Pancreas (tissue), 10 donors: Measurements from ENCODE around the gene PLXDC2. TPM values are rescaled to one million over a fixed set of nuclear protein-coding genes. Genes with fewer than 3 reads are reported as not detected.

Experiments
- ATAC-seq, 4 donors: fragments of 200-7000 bp; cut with Tn5 transposase; one replicate each; pipeline versions ENCODE4 v1.8.0 to v1.9.1; 2020; ENCODE audit warnings: mild to moderate bottlenecking in 4 of 4, moderate library complexity in 4 of 4
- DNase-seq, 6 donors: peaks; one replicate each; pipeline ENCODE4 v3.0.0-alpha.2; 2020
- FAIRE-seq: peaks from 2 replicates; lab custom pipeline; 2012; peaks lifted over from hg19 to GRCh38; lab: Jason Lieb, UNC
- H3K27ac ChIP-seq, 4 donors: fragments of 200-600 bp; sonication (generic); 1 replicate in 3 of 4; 2 replicates in 1 of 4; pipeline versions ENCODE4 v1.5.0 to v1.8.0; 2020
- H3K27me3 ChIP-seq, 4 donors: fragments of 200-600 bp; one replicate each; pipeline ENCODE4 v1.8.0; 2021
- H3K36me3 ChIP-seq, 3 donors: fragments of 200-600 bp; sonication (generic) in 1 of 3; one replicate each; pipeline versions ENCODE4 v1.5.0 to v1.8.0; 2020 to 2021
- H3K4me1 ChIP-seq, 3 donors: fragments of 200-600 bp; one replicate each; pipeline ENCODE4 v1.8.0; 2021
- H3K4me3 ChIP-seq, 4 donors: fragments of 200-600 bp; sonication (generic) in 2 of 4; one replicate each; pipeline versions ENCODE4 v1.5.0 to v1.8.0; 2020 to 2021
- H3K9me3 ChIP-seq, 4 donors: fragments of 200-600 bp; one replicate each; pipeline ENCODE4 v1.8.0; 2021
- WGBS, 2 donors: extraction: QIAGEN DNeasy Blood & Tissue Kit; methylation state at CpG; one replicate each; pipeline ENCODE4 v1.1.7; 2013; 5-methylcytosine and 5-hydroxymethylcytosine counted together
- intact Hi-C, 3 donors: fragments of 100-400 bp; cut with DNase I; formaldehyde crosslinking; loops; one replicate each; pipeline versions ENCODE4 v1.11.1 to v1.14.2; 2022
- polyA plus RNA-seq, 2 donors: library from polyadenylated mRNA; stranded (reverse); fragments of 200-250 nt; gene quantifications; one replicate each; pipeline ENCODE4 v1.2.3, GENCODE V29; 2013
- total RNA-seq, 6 donors: library from RNA; stranded (reverse); fragmentation: NEBNext Ultra II Directional in 4 of 6; extraction: Animal tissue kit (Norgen Biotek cat#: 25700) in 4 of 6; gene quantifications; one replicate each; pipeline versions ENCODE4 v1.2.1 to v1.2.4, GENCODE V29; 2021 to 2023
- TF ChIP-seq, protein P1 (sequence below), 4 donors: fragments of 200-600 bp; sonication (generic) in 3 of 4; IDR thresholded peaks; one replicate each; pipeline versions ENCODE4 v1.5.0 to v1.8.0; 2021; ENCODE audit warnings: antibody characterized with exemption in 4 of 4
- donor health status: healthy with polysubstance abuse.
- donor health status: DM: no; HTN: no; CAD: no; lungs with moderate emphysema.
- donor health status: DM: no; HTN: no; CAD: no.
- donor health status: control.
- donor health status: control.
- donor health status: Bipolar disorder and iron deficiency.
- donor health status: DM: yes; HTN: yes; CAD: no.
- donor health status: DM: no; HTN: no; CAD: no.
- donor health status: DM: no; HTN: no; CAD: no.
- donor health status: DM: yes; HTN: yes; CAD: no.

Gene PLXDC2
- total and polyA plus RNA-seq, 8 donors = 1.5 to 48.5 (median 4.3) TPM

DNA sequence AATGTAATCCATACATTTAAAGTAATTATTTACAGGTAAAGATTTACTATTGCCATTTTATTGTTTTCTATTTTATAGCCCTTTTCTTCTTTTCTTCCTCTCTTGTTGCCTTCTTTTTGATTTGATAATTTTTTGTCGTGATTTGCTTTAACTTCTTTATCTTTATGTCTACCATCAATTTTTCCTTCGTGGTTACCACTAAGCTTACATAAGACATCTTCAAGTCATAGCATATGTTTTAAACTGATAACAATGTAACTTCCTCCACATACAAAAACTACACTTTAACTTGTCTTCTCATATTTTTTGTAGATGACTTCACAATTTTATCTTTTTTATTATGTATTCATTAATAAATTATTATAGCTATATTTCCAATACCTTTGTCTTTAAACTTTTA is 316.6 kb downstream of the PLXDC2 start:
- no peak overlapping the region for H3K4me3 ChIP-seq
- no peaks in the 10 kb centered on the region for H3K4me1 ChIP-seq
- H3K9me3 ChIP-seq = no peaks in the 10 kb centered on the region
- H3K27ac ChIP-seq = no peak overlapping the region
- FAIRE-seq (peak; percentile 9), ATAC-seq (no peak), DNase-seq (no peak)
- intact Hi-C loops = no loop called here
- 59 to 69% methylated on average over 2 of the region's 2 CpGs for WGBS, 2 donors
- TF ChIP-seq, protein P1, sequence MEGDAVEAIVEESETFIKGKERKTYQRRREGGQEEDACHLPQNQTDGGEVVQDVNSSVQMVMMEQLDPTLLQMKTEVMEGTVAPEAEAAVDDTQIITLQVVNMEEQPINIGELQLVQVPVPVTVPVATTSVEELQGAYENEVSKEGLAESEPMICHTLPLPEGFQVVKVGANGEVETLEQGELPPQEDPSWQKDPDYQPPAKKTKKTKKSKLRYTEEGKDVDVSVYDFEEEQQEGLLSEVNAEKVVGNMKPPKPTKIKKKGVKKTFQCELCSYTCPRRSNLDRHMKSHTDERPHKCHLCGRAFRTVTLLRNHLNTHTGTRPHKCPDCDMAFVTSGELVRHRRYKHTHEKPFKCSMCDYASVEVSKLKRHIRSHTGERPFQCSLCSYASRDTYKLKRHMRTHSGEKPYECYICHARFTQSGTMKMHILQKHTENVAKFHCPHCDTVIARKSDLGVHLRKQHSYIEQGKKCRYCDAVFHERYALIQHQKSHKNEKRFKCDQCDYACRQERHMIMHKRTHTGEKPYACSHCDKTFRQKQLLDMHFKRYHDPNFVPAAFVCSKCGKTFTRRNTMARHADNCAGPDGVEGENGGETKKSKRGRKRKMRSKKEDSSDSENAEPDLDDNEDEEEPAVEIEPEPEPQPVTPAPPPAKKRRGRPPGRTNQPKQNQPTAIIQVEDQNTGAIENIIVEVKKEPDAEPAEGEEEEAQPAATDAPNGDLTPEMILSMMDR (IDR thresholded peaks at IDR 0.05) = no peak
- H3K27me3 ChIP-seq = no peaks in the 10 kb centered on the region
- H3K36me3 ChIP-seq = no peaks in the 10 kb centered on the region

DNA sequence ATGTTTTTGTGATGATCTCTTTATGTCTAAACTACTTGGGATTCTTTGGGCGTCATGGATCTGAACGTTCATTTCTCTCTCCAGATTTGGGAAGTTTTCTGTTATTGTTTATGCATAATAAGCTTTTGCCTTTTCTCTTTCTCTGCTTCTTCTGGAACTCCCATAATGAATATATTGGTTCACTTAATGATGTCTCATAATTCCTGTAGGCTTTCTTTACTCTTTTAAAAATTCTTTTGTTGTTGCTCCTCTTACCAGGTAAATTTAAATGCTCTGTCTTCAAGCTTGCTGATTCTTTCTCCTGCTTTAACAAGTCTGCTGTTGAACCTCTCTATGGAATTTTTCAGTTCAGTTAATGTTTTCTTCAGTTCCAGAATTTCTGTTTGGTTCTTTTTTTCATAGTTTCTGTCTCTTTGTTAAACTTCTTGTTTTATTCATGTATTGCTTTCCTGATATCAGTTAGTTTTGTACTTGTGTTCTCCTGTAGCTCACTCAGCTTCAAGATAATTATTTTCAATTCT is 317.5 kb downstream of the PLXDC2 start:
- Histone ChIP-seq H3K9me3 (no peaks in the 10 kb centered on the region), H3K4me3 (no peak overlapping the region), H3K36me3 (no peaks in the 10 kb centered on the region), H3K27me3 (no peaks in the 10 kb centered on the region), H3K4me1 (no peaks in the 10 kb centered on the region), H3K27ac (no peak overlapping the region)
- FAIRE-seq (no peak), ATAC-seq (no peak), DNase-seq (no peak)
- 72 to 90% methylated on average over 2 of the region's 2 CpGs for WGBS, 2 donors
- intact Hi-C loops = no loop called here
- TF ChIP-seq, protein P1 (IDR thresholded peaks at IDR 0.05) = no peak

DNA sequence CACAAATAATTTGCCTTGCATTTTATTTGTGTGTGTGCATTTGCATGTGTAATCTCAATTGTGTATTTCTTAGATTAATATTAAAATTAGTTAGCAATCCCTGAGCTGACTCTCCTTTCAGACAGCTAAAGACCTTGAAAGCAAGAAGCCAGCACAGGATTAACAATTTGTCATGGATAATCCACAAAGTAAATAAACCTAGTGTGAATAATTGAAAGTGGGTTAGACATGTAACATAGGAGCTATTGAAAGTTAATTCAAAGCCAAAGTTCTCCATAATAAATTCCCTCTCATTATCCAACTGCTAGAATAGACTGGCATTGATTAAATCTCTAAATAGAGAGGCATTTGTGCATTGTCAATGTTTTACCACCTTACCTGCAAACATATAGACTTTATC is 326.1 kb downstream of the PLXDC2 start:
- H3K4me1 ChIP-seq = no peaks in the 10 kb centered on the region
- H3K9me3 ChIP-seq = no peaks in the 10 kb centered on the region
- H3K27ac ChIP-seq = no peak overlapping the region
- TF ChIP-seq, protein P1 (IDR thresholded peaks at IDR 0.05) = no peak
- no peak overlapping the region for H3K4me3 ChIP-seq
- no peak for FAIRE-seq
- intact Hi-C loops = no loop called here
- no peak for DNase-seq
- no peaks in the 10 kb centered on the region for H3K36me3 ChIP-seq
- ATAC-seq = peak in 1 of 4 donors; percentile 57
- no peaks in the 10 kb centered on the region for H3K27me3 ChIP-seq

DNA sequence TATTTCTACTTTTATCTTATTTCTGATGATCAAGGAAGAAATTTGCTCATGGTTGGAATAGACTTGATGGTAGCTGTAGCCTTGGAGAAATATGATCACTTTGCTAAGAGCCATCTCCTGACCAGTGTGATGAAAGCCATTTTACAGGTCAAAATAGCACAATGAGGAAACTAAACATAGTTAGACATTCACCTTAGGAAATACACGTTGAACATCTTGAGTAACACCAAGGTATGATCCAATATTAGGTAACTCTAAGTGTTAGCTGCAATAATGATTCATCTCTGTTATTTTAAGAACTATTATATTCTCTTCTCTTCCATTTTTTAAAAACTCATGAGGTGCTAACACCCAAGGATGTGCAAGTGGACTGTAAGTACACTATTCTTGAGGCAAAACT is 328.0 kb downstream of the PLXDC2 start:
- WGBS, 2 donors = 45 to 63% methylated on average over 1 of the region's 1 CpG
- intact Hi-C loops = no loop called here
- Histone ChIP-seq H3K36me3 (no peaks in the 10 kb centered on the region), H3K9me3 (no peaks in the 10 kb centered on the region), H3K4me3 (no peak overlapping the region), H3K27me3 (no peaks in the 10 kb centered on the region), H3K27ac (no peak overlapping the region), H3K4me1 (no peaks in the 10 kb centered on the region)
- ATAC-seq (no peak), FAIRE-seq (no peak), DNase-seq (no peak)
- TF ChIP-seq, protein P1 (IDR thresholded peaks at IDR 0.05) = no peak

DNA sequence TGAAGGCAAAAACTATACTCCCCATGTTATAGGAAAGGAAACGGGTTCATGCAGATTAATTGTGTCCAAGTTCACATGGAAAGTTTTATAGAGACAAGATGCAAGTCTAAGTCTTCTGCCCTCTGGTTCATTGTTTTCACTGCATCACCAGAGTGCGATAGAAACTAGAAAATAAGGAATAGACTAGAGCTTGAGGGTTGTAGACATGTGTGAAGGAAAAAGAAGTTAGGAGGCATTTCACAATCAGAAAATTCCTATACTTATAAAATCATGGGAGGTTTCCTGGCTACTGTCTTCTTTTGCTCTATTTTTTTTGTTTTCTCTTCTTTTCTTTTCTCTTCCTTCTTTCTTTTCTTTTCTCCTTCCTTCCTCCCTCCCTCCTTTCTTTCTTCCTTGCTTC is 329.8 kb downstream of the PLXDC2 start:
- H3K4me3 ChIP-seq = no peak overlapping the region
- 69 to 77% methylated on average over 2 of the region's 2 CpGs for WGBS, 2 donors
- intact Hi-C loops = no loop called here
- FAIRE-seq (no peak), DNase-seq (no peak), ATAC-seq (no peak)
- no peaks in the 10 kb centered on the region for H3K36me3 ChIP-seq
- no peaks in the 10 kb centered on the region for H3K9me3 ChIP-seq
- no peak overlapping the region for H3K27ac ChIP-seq
- TF ChIP-seq, protein P1 (IDR thresholded peaks at IDR 0.05) = no peak
- H3K4me1 ChIP-seq = no peaks in the 10 kb centered on the region
- no peaks in the 10 kb centered on the region for H3K27me3 ChIP-seq
